Naive thymus-derived CD4-positive, alpha-beta T cell (primary cell): ENCODE data around the gene DPY19L1. TPM values are rescaled to one million over a fixed set of nuclear protein-coding genes. Genes with fewer than 3 reads are reported as not detected.
"Not testable (repeated sequence)": the region's sequence is repeated elsewhere in the genome, so short reads cannot be mapped to it uniquely, and the experiment has no call there.

Source experiments
- ATAC-seq: fragments of 150-1000 bp; cut with Tn5 transposase; 2 replicates; pipeline ENCODE4 v1.10.0; 2021; ENCODE audit warnings: mild to moderate bottlenecking, moderate library complexity
- CTCF ChIA-PET: fragments of 350-600 bp; sonication (Branson Sonifier 250); formaldehyde crosslinking; loops from one replicate; lab custom pipeline; 2021; ENCODE audit warnings: antibody characterized with exemption; lab: Charles Lee
- POLR2A ChIA-PET: fragments of 350-600 bp; sonication (Branson Sonifier 250); formaldehyde crosslinking; loops from one replicate; lab custom pipeline; 2021; ENCODE audit warnings: antibody characterized with exemption, inconsistent platforms; lab: Charles Lee
- DNase-seq, 9 donors: peaks; one replicate each; pipeline versions ENCODE4 v3.0.0 to v3.0.0-alpha.2; 2020 to 2022; ENCODE audit warnings: mixed read lengths in 1 of 9
- H3K27ac ChIP-seq: one replicate; pipeline ENCODE4 v1.7.0; 2013; ENCODE audit warnings: mild to moderate bottlenecking, low read depth, low read length, moderate library complexity
- H3K27me3 ChIP-seq, 2 donors: one replicate each; pipeline ENCODE4 v1.7.0; 2013; ENCODE audit warnings: low read length in 2 of 2, mild to moderate bottlenecking in 2 of 2, moderate library complexity in 2 of 2; ENCODE audit not compliant: control insufficient read depth in 2 of 2, insufficient read depth in 2 of 2
- H3K36me3 ChIP-seq, 3 experiments: 1 replicate in 2 of 3; 2 replicates in 1 of 3; pipeline ENCODE4 v1.7.0; 2013; ENCODE audit warnings: low read length in 3 of 3, mild to moderate bottlenecking in 3 of 3, moderate library complexity in 1 of 3; ENCODE audit not compliant: insufficient read depth in 3 of 3, control insufficient read depth in 2 of 3
- H3K4me1 ChIP-seq, 2 donors: one replicate each; pipeline ENCODE4 v1.7.0; 2013; ENCODE audit warnings: low read length in 2 of 2, mild to moderate bottlenecking in 2 of 2, moderate library complexity in 1 of 2; ENCODE audit not compliant: control insufficient read depth in 2 of 2, insufficient read depth in 2 of 2
- H3K4me3 ChIP-seq: 2 replicates; pipeline ENCODE4 v1.7.0; 2013; ENCODE audit warnings: mild to moderate bottlenecking, low read length
- H3K9me3 ChIP-seq, 3 experiments: 1 replicate in 2 of 3; 2 replicates in 1 of 3; pipeline ENCODE4 v1.7.0; 2013; ENCODE audit warnings: low read length in 3 of 3; ENCODE audit not compliant: control insufficient read depth in 2 of 3
- H3K27ac Mint-ChIP-seq, 9 donors: one replicate each; pipeline ENCODE4 v1.8.0; 2020 to 2022; ENCODE audit warnings: mixed read lengths in 9 of 9, mild to moderate bottlenecking in 8 of 9, moderate library complexity in 5 of 9, inconsistent platforms in 2 of 9
- H3K27me3 Mint-ChIP-seq, 5 donors: one replicate each; pipeline ENCODE4 v1.8.0; 2021 to 2022; ENCODE audit warnings: mixed read lengths in 5 of 5, mild to moderate bottlenecking in 1 of 5
- H3K36me3 Mint-ChIP-seq, 5 donors: one replicate each; pipeline ENCODE4 v1.8.0; 2020 to 2022; ENCODE audit warnings: mixed read lengths in 5 of 5, mild to moderate bottlenecking in 3 of 5, inconsistent platforms in 1 of 5
- H3K4me1 Mint-ChIP-seq, 7 donors: one replicate each; pipeline ENCODE4 v1.8.0; 2020 to 2022; ENCODE audit warnings: mixed read lengths in 7 of 7, mild to moderate bottlenecking in 3 of 7, inconsistent platforms in 1 of 7
- H3K4me3 Mint-ChIP-seq, 10 donors: one replicate each; pipeline ENCODE4 v1.8.0; 2020 to 2022; ENCODE audit warnings: mild to moderate bottlenecking in 10 of 10, mixed read lengths in 10 of 10, moderate library complexity in 6 of 10, inconsistent platforms in 2 of 10
- H3K9me3 Mint-ChIP-seq, 11 donors: one replicate each; pipeline ENCODE4 v1.8.0; 2020 to 2022; ENCODE audit warnings: mixed read lengths in 11 of 11, mild to moderate bottlenecking in 4 of 11, inconsistent platforms in 1 of 11, moderate library complexity in 1 of 11
- intact Hi-C, 2 donors: fragments of 100-400 bp; cut with micrococcal nuclease; formaldehyde crosslinking; loops; one replicate each; pipeline ENCODE4 v1.15.1; 2023
- polyA plus RNA-seq, 2 donors: library from polyadenylated mRNA; unstranded; fragments of 300-500 nt; fragmentation: Illumina TruSeq; gene quantifications; one replicate each; pipeline ENCODE4 v1.2.3, GENCODE V29; 2021
- total RNA-seq, 6 experiments: library from RNA in 5 of 6; stranded (reverse) in 5 of 6; gene quantifications; 1 replicate in 5 of 6; 2 replicates in 1 of 6; pipeline ENCODE4 v1.2.3 and lab custom pipeline; 2021 to 2026

DPY19L1 gene
- total and polyA plus RNA-seq, 7 experiments from 2014 or later: 0.52 to 10.0 (median 4.8) TPM

DNA sequence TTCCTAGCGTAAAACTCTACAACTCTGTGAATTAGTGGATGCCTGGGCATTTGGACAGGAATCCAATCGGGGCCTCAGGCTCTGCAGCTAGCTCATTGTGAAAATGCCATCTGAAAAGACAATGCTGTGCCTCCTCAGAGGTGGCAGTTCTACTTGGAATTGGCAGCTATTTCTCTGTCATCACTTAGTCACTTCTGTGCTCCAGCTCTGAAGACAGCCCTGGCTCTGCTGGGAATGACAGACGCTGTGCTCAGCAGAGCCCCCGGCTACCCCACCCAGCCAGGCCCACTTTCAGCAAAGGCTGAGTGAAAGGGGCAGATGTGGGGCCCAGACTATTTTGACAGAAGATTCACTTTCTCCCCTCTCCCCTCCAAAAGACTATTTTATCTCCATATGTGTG, 119.8 kb downstream of the DPY19L1 start:
- intact Hi-C loops, H3K36me3 ChIP-seq, H3K9me3 ChIP-seq, H3K36me3 Mint-ChIP-seq, H3K4me1 Mint-ChIP-seq, H3K4me3 Mint-ChIP-seq, DNase-seq, CTCF ChIA-PET, POLR2A ChIA-PET, H3K4me1 ChIP-seq, H3K4me3 ChIP-seq, H3K27ac Mint-ChIP-seq, H3K27me3 ChIP-seq, ATAC-seq, H3K27ac ChIP-seq: not testable (repeated sequence)
- H3K9me3 Mint-ChIP-seq: peaks cover 0 to 23% (median 7%) of the 10 kb centered on the region in 11 donors
- peaks cover 7 to 20% (median 18%) of the 10 kb centered on the region in 5 donors for H3K27me3 Mint-ChIP-seq

DNA sequence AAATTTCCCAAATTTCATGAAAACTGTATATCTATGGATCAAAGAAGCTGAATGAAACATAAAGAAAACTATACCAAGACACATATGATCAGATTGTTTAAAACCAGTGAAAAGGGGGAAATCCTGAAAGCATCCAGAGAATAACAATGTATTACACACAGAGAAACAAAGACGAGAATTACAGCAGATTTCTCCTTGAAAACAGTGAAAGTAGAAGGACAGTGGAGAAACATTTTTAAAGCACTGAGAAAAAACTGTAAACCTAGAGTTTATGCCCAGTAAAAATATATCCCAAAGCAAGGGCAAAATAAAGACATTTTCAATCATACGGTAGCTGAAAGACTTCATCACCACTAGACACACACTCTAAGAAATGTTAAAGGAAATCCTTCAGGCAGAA, 121.0 kb downstream of the DPY19L1 start:
- H3K27me3 Mint-ChIP-seq: peaks cover 3 to 20% (median 18%) of the 10 kb centered on the region in 5 donors
- POLR2A ChIA-PET: no interaction called here
- Histone ChIP-seq H3K27me3 (no peaks in the 10 kb centered on the region), H3K27ac (no peak overlapping the region), H3K9me3 (no peaks in the 10 kb centered on the region), H3K36me3 (no peaks in the 10 kb centered on the region), H3K4me1 (no peaks in the 10 kb centered on the region), H3K4me3 (no peak overlapping the region)
- no peak for ATAC-seq
- H3K4me3 Mint-ChIP-seq: no peak overlapping the region
- peaks cover 0 to 23% (median 7%) of the 10 kb centered on the region in 11 donors for H3K9me3 Mint-ChIP-seq
- H3K36me3 Mint-ChIP-seq: no peaks in the 10 kb centered on the region
- no peak for DNase-seq
- H3K4me1 Mint-ChIP-seq: no peaks in the 10 kb centered on the region
- CTCF ChIA-PET: no interaction called here
- no peak overlapping the region for H3K27ac Mint-ChIP-seq
- intact Hi-C loops: no loop called here

DNA sequence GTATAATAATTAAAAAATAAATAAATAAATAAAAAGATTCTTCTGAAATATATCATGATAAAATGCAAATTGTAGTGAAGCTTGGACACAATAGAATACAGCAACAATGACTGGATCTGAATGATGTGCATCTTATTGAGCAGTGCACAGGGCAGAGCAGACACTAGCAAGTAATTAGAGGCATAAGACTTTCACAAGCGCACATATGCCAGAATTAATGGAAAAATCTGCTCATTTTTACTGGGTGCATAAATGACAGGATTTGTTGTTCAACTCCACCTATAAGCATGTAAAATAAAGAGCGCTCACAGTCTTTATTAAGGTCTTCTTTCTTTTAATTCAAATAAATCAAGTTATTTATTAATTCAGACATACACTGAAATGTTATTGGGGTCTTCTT, 125.0 kb downstream of the DPY19L1 start:
- intact Hi-C loops: no loop called here
- CTCF ChIA-PET: no interaction called here

DNA sequence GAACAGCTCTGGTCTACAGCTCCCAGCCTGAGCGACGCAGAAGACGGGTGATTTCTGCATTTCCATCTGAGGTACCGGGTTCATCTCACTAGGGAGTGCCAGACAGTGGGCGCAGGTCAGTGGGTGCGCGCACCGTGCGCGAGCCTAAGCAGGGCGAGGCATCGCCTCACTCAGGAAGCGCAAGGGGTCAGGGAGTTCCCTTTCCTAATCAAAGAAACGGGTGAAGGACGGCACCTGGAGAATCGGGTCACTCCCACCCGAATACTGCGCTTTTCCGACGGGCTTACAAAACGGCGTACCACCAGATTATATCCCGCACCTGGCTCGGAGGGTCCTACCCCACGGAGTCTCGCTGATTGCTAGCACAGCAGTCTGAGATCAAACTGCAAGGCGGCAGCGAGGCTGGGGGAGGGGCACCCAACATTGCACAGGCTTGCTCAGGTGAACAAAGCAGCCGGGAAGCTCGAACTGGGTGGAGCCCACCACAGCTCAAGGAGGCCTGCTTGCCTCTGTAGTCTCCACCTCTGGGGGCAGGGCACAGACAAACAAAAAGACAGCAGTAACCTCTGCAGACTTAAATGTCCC, 130.9 kb downstream of the DPY19L1 start:
- H3K4me1 ChIP-seq, H3K9me3 ChIP-seq, CTCF ChIA-PET, H3K27ac ChIP-seq, H3K36me3 Mint-ChIP-seq, H3K36me3 ChIP-seq, H3K27me3 ChIP-seq, H3K4me3 ChIP-seq, intact Hi-C loops, H3K27ac Mint-ChIP-seq, ATAC-seq, H3K9me3 Mint-ChIP-seq, POLR2A ChIA-PET, H3K4me1 Mint-ChIP-seq: not testable (repeated sequence)
- DNase-seq: peak in 4 of 9 donors; percentile 3 to 17 (median 8)
- Mint-ChIP-seq H3K27me3 (peaks cover 11 to 28% (median 22%) of the 10 kb centered on the region in 5 donors), H3K4me3 (peak overlapping the region; percentile 40 to 80 (median 66))

More for the DNA sequence above, 125.0 kb downstream of the DPY19L1 start:
- no peak overlapping the region for H3K4me3 ChIP-seq
- Mint-ChIP-seq H3K27ac (no peak overlapping the region), H3K4me1 (no peaks in the 10 kb centered on the region), H3K36me3 (no peaks in the 10 kb centered on the region), H3K9me3 (peaks cover 0 to 23% (median 11%) of the 10 kb centered on the region in 11 donors), H3K27me3 (peaks cover 0 to 13% (median 7%) of the 10 kb centered on the region in 5 donors), H3K4me3 (no peak overlapping the region)
- DNase-seq (no peak), ATAC-seq (no peak)
- POLR2A ChIA-PET: no interaction called here
- H3K9me3 ChIP-seq: no peaks in the 10 kb centered on the region
- H3K27me3 ChIP-seq: no peaks in the 10 kb centered on the region
- no peak overlapping the region for H3K27ac ChIP-seq
- H3K36me3 ChIP-seq: no peaks in the 10 kb centered on the region
- H3K4me1 ChIP-seq: no peaks in the 10 kb centered on the region

DNA sequence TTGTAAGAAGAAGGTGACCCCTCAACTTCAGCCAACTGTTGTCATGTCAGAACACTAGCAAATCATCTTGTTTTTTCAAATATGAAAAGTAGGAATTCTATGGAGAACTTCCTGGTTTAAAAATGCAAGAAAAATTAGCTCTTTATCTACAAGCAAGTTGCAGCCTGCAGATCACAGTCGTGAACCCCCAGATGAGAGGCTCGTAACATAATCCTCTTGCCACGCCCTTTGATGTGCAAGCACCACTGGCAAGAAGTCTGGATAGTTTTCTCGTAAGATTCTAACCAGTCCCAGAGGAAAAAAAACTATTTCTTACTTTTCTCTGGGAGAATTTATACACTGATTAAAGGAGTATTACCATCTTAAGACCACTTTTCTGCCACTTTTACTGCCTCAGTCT, 132.3 kb downstream of the DPY19L1 start:
- no peaks in the 10 kb centered on the region for H3K36me3 ChIP-seq
- Mint-ChIP-seq H3K4me3 (no peak overlapping the region), H3K4me1 (peaks cover 0 to 5% (median 0%) of the 10 kb centered on the region in 7 donors), H3K27ac (no peak overlapping the region), H3K27me3 (peaks cover 11 to 28% (median 25%) of the 10 kb centered on the region in 5 donors), H3K9me3 (peaks cover 0 to 6% (median 0%) of the 10 kb centered on the region in 11 donors), H3K36me3 (no peaks in the 10 kb centered on the region)
- no peak overlapping the region for H3K27ac ChIP-seq
- intact Hi-C loops: no loop called here
- no peak overlapping the region for H3K4me3 ChIP-seq
- DNase-seq (no peak), ATAC-seq (no peak)
- no peaks in the 10 kb centered on the region for H3K9me3 ChIP-seq
- CTCF ChIA-PET: no interaction called here
- POLR2A ChIA-PET: no interaction called here
- H3K27me3 ChIP-seq: no peaks in the 10 kb centered on the region
- H3K4me1 ChIP-seq: no peaks in the 10 kb centered on the region

DNA sequence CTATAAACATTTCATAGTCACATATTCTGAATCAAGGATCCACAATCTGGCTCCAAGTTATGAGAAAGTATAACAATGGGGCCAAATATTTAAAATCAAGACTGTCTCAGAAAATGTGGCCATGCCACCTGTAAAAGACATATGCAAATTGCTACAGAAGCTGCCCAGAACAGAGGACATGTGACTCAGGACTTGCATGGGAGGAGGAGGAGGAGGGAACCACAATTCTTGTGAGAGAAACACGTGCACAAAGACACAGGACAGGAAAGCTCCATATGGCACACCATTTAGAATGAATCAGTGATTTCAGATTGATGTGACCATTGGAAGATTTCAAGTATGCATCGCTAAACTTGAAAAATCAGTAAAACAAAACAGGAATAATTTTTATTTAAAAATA, 133.4 kb downstream of the DPY19L1 start:
- H3K4me1 ChIP-seq, H3K9me3 Mint-ChIP-seq, H3K27ac Mint-ChIP-seq, H3K27ac ChIP-seq, intact Hi-C loops, CTCF ChIA-PET, H3K4me3 ChIP-seq, DNase-seq, H3K27me3 ChIP-seq, H3K36me3 Mint-ChIP-seq, H3K4me1 Mint-ChIP-seq, H3K36me3 ChIP-seq, ATAC-seq, H3K4me3 Mint-ChIP-seq, H3K9me3 ChIP-seq, POLR2A ChIA-PET: not testable (repeated sequence)
- peaks cover 11 to 28% (median 25%) of the 10 kb centered on the region in 5 donors for H3K27me3 Mint-ChIP-seq

DNA sequence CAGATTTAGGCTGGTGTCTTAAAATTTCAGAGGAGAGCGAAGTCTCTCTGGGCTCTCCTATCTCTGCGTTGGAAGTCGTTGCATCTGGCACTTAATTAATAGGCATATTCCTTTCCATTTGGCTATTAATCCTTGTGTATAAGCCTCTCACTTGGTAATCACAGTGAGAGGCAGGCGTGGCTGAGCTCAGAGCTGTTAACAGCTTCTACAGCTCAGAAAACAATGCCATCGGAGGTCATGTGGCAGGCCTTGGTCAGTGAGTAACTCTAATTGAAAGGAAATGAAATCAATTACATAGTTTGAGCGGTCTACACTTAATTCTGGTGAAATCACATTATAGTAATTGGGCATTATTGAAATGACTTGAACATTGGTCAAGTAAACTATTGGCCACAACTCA, 135.1 kb downstream of the DPY19L1 start:
- H3K4me1 Mint-ChIP-seq: peaks cover 0 to 5% (median 0%) of the 10 kb centered on the region in 7 donors
- POLR2A ChIA-PET: no interaction called here
- ATAC-seq (no peak), DNase-seq (no peak)
- Histone ChIP-seq H3K27me3 (no peaks in the 10 kb centered on the region), H3K9me3 (no peaks in the 10 kb centered on the region), H3K4me3 (no peak overlapping the region), H3K4me1 (no peaks in the 10 kb centered on the region), H3K36me3 (no peaks in the 10 kb centered on the region), H3K27ac (no peak overlapping the region)
- peaks cover 11 to 34% (median 31%) of the 10 kb centered on the region in 5 donors for H3K27me3 Mint-ChIP-seq
- H3K9me3 Mint-ChIP-seq: peaks cover 0 to 6% (median 2%) of the 10 kb centered on the region in 11 donors
- intact Hi-C loops: no loop called here
- CTCF ChIA-PET: no interaction called here
- H3K27ac Mint-ChIP-seq: no peak overlapping the region
- H3K36me3 Mint-ChIP-seq: peaks cover 0 to 4% (median 0%) of the 10 kb centered on the region in 5 donors
- no peak overlapping the region for H3K4me3 Mint-ChIP-seq
